GM12891 (cell line): ENCODE results near the gene UNC119.

Experiments
- DNase-seq: peaks from one replicate; pipeline ENCODE4 v3.0.0; 2011; ENCODE audit warnings: low spot score; ENCODE audit not compliant: insufficient read length
- FAIRE-seq: peaks from 2 replicates; lab custom pipeline; 2011; peaks lifted over from hg19 to GRCh38; lab: Jason Lieb, UNC
- PAX5 ChIP-seq: IDR thresholded peaks from 2 replicates; pipeline ENCODE4 v1.6.1; 2011; ENCODE audit warnings: low read length, moderate library complexity, mild to moderate bottlenecking; ENCODE audit not compliant: insufficient read depth, severe bottlenecking
- POLR2A ChIP-seq: IDR thresholded peaks from 2 replicates; pipeline ENCODE4 v1.6.1; 2011; ENCODE audit warnings: low read depth, low read length, control low read depth
- POLR2AphosphoS5 ChIP-seq: IDR thresholded peaks from 2 replicates; pipeline ENCODE4 v1.6.1; 2011; ENCODE audit warnings: low read depth, low read length, control low read depth
- POU2F2 ChIP-seq: IDR thresholded peaks from 2 replicates; pipeline ENCODE4 v1.6.1; 2011; ENCODE audit warnings: low read depth, mild to moderate bottlenecking, control low read depth, low read length, moderate library complexity
- SPI1 ChIP-seq: IDR thresholded peaks from 2 replicates; pipeline ENCODE4 v1.6.1; 2011; ENCODE audit warnings: low read depth, low read length, control low read depth
- TAF1 ChIP-seq: IDR thresholded peaks from 2 replicates; pipeline ENCODE4 v1.6.1; 2011; ENCODE audit warnings: low read depth, low read length, control low read depth

UNC119 gene

DNA sequence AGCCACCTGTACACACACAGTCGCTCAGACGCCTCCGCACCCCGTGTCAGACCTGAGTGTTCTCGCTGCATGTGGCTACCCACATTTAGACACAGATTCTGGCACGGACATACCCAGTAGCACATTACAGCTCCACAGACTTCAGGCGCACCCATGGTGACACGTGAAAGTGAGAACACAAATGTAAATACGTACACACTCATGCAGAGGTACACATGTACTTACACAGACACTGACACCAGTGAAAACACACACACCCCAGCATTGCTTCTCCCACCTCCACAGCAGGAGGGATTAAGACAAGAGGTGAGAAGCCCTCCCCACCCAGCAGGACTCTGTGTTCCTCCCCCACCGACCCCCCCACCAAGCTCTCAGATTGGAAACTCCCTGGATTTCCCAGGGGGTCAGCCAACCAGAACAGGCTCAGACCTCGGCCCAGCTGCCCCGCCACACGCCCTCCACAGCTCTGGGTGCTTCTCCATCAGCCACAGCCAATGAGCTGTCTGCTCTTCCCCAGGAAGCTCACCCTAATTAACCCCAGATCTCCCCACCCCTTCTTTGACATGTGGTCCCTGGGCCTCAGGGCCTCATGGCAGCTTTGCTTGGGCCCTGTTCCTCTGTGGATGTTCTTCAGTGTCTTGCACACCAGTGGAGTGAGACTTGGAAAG, 51.6 kb downstream of the UNC119 start:
- DNase-seq (peak; percentile 66), FAIRE-seq (peak; percentile 47)
- 0 out of 2 replicates have a peak, but pooled peaks have one; percentile 50 for TF ChIP-seq POLR2AphosphoS5
- peak; percentile 59; the same call in 1 of the 2 replicates for TF ChIP-seq POLR2A
- no peak for TF ChIP-seq SPI1
- TF ChIP-seq PAX5: peak; percentile 95

DNA sequence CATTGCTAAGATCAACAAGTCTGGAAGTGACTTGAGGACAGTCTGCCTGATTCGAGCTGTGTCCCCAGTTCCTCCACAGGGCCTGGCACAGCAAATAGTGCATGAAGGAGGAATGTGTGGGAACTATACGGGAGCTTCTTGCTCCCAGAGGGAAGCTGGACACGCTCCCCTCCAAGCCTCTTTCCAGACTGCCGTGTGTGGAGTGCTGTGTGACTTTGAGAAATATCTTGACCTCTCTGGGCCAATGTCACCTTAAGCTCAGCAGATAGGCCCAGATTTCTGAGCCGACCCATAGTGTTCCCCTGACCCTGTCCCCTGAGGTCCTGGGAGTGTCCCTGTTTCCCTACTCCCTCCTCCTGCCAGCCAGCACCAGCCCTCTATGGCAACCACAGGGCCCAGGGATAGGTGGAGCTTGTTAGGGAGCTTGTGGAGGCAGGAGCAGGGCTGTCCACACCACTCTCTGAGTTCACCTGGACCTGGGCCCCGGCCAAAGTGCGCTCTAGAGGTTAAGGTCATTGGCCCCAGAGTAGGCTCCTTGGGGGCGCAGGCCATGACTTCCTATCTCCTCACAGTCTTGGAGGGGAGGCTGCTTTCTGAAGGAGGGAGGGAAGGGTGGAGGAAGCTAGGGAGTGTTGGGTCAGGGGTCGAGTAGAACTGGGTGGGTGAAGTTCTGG, 52.6 kb downstream of the UNC119 start:
- no peak for TF ChIP-seq SPI1
- TF ChIP-seq PAX5: no peak
- TF ChIP-seq POLR2AphosphoS5: no peak
- no peak for TF ChIP-seq POU2F2
- TF ChIP-seq TAF1: no peak
- TF ChIP-seq POLR2A: no peak
- FAIRE-seq (no peak), DNase-seq (no peak)

DNA sequence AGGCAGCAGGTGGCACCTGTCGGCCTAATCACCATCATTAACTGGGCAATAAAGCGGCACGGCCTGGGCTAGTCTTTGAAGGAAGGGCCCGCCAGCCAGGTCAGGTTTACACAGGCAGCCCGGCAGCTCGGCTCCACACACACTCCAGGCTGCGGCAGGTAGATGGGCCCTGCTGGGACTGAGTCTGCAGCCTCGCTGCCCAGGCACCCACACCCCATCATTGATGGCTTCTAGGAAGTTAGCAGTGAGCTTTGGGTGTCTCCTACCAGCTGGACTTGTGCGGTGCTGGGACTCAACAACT, 53.1 kb downstream of the UNC119 start:
- no peak for DNase-seq
- TF ChIP-seq POU2F2 (no peak), TAF1 (no peak), POLR2A (no peak), PAX5 (no peak), SPI1 (no peak), POLR2AphosphoS5 (no peak)
- FAIRE-seq: no peak

DNA sequence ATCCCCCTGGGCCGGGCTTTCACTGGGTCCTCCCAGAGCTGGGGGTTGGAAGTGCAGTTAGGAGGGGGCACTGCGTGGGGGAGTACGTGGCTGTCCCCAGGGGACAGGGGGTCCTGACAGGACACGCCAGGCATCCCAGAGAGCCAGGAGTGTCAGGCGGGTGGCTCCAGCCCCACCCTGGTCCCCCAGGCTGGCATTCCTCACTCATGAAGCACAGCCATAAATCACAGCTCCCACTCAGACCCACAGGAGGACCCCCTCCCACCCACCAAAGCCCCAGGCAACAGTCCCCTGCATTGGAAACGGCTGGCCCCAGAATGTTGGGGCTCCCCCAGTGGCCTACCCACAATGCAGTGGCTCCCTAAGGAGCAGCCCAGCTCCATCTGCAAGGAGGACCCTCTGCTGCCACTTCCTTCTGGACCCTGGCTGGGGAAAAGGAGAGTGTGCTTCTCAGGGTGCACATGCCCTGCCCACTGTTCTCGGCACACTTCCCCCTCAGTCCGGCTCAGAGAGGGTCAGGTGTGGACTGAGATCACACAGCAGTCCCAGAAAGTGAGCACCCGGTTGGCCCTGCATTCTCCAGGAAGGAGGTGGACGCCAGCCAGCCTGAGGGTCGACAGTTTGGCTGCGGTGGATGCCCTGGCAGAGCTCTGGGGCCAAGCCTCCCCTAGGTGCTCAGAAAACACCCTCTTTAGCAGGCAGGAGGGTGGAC, 53.6 kb downstream of the UNC119 start:
- FAIRE-seq (no peak), DNase-seq (no peak)
- TF ChIP-seq TAF1 (no peak), POLR2A (no peak), SPI1 (no peak), PAX5 (no peak), POU2F2 (no peak), POLR2AphosphoS5 (no peak)

DNA sequence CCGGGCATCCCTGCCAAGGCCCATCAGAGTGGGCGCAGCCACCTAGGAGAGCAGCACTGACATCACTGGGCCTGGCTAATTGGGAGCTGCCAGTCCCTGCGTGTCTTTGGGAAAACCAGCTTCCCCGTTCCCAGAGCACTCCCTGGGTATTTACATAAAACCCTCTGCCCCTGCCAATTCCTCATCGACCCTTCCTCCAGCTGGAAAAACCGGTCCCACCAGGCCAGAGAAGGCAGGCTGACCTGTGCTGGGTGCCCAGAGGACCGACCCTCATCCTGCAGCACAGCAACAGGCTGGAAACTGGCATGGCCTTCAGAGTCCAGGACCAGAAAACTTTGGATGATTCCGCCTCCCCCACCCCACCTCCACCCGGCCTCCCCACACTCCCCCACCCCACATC, 54.5 kb downstream of the UNC119 start:
- DNase-seq (no peak), FAIRE-seq (no peak)
- TF ChIP-seq PAX5: no peak
- no peak for TF ChIP-seq POLR2AphosphoS5
- no peak for TF ChIP-seq POLR2A
- TF ChIP-seq SPI1: no peak
- no peak for TF ChIP-seq TAF1
- TF ChIP-seq POU2F2: no peak
